Gastroesophageal sphincter (tissue), 4 donors: ENCODE measurements around the gene ANKRD40. TPM values are rescaled to one million over a fixed set of nuclear protein-coding genes. Genes with fewer than 3 reads are reported as not detected.

Experiments used
- ATAC-seq: fragments of 150-250 bp; one replicate; pipeline ENCODE4 v1.9.1; 2016; ENCODE audit warnings: mild to moderate bottlenecking, moderate library complexity
- H3K27ac ChIP-seq, 4 donors: fragments of 200-600 bp; sonication (generic) in 3 of 4; 1 replicate in 3 of 4; 2 replicates in 1 of 4; pipeline ENCODE4 v1.5.1; 2016 to 2019
- H3K27me3 ChIP-seq: fragments of 200-600 bp; sonication (generic); one replicate; pipeline ENCODE4 v1.5.1; 2019
- H3K36me3 ChIP-seq, 2 donors: fragments of 200-600 bp; sonication (generic); one replicate each; pipeline ENCODE4 v1.5.1; 2019; ENCODE audit warnings: control low read depth in 1 of 2
- H3K4me1 ChIP-seq, 3 donors: fragments of 200-600 bp; sonication (generic); 1 replicate in 2 of 3; 2 replicates in 1 of 3; pipeline ENCODE4 v1.5.1; 2016 to 2019; ENCODE audit warnings: control low read depth in 2 of 3
- H3K4me3 ChIP-seq, 2 donors: fragments of 200-600 bp; sonication (generic); one replicate each; pipeline ENCODE4 v1.5.1; 2019; ENCODE audit warnings: mild to moderate bottlenecking in 1 of 2, moderate library complexity in 1 of 2
- H3K9me3 ChIP-seq, 3 donors: fragments of 200-600 bp; sonication (generic); one replicate each; pipeline ENCODE4 v1.5.1; 2017 to 2019; ENCODE audit warnings: control low read depth in 2 of 3
- EP300 ChIP-seq: sonication (generic); formaldehyde crosslinking; IDR thresholded peaks from one replicate; pipeline ENCODE4 v1.6.1; 2017; ENCODE audit warnings: antibody characterized with exemption, mild to moderate bottlenecking
- POLR2A ChIP-seq, 2 donors: fragments of 450-650 bp; IDR thresholded peaks; one replicate each; pipeline ENCODE4 v1.6.1; 2017; ENCODE audit warnings: antibody characterized with exemption in 2 of 2, mild to moderate bottlenecking in 2 of 2, moderate library complexity in 1 of 2
- POLR2AphosphoS5 ChIP-seq: sonication (generic); formaldehyde crosslinking; IDR thresholded peaks from one replicate; pipeline ENCODE4 v1.6.1; 2017; ENCODE audit warnings: antibody characterized with exemption
- whole genome bisulfite sequencing, 2 donors: methylation state at CpG; one replicate each; pipeline ENCODE4 v1.1.5; 2018; ENCODE audit warnings: low coverage in 1 of 2; 5-methylcytosine and 5-hydroxymethylcytosine counted together
- total RNA-seq, 4 donors: library from RNA; depleted of rRNA; stranded (reverse); fragments of >200 nt; gene quantifications; one replicate each; pipeline ENCODE4 v1.1.0, GENCODE V29; 2016
- TF ChIP-seq, protein P1 (sequence below), 4 experiments: fragments of 200-600 bp in 2 of 4; fragments of 450-650 bp in 2 of 4; sonication (generic) in 1 of 4; IDR thresholded peaks; one replicate each; pipeline ENCODE4 v1.5.1; 2017 to 2019; ENCODE audit warnings: antibody characterized with exemption in 4 of 4, mild to moderate bottlenecking in 2 of 4, moderate library complexity in 2 of 4

ANKRD40 gene
- total RNA-seq, 4 donors from 2014 or later: 65.8 to 125 (median 89.2) TPM

DNA sequence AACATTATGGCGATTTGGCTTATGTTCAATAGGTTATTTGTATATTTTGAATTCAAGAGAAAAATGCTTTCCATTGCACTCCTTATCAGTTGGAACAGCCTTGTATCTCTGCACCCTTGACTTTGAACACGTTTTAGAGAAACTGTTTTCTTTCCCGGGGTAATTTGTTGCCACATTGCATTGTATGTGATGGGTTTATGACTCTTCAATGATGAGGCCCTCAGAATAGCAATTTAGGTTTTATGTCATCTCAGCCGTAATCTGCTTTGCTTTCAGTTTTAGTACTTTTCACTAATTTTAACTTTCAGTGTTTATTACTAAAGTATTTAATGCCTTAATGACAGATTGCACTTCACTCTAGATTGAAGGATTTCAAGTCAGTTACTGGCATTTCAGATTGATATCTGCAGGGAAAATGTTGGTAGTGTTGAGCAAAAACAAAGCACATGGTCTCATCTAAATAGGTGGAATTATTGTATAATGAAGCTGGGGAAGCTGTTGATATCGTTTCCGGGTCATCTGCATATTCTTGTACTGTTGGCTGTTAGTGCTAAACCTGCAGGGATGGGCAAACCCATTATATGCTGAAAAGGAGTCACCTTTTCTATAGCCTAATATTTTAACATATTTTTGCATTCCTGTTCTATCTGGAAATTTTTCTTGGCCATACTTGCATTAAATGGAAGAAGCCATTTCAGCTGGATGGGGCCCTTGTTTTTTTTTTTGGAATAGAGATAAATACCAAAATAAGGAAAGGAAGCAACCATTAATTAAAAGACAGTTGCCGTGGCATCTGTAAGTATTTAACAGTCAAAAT, 13.7 kb upstream of the ANKRD40 start:
- peak overlapping the region; percentile 69 to 99 for H3K4me3 ChIP-seq
- TF ChIP-seq, protein P1, sequence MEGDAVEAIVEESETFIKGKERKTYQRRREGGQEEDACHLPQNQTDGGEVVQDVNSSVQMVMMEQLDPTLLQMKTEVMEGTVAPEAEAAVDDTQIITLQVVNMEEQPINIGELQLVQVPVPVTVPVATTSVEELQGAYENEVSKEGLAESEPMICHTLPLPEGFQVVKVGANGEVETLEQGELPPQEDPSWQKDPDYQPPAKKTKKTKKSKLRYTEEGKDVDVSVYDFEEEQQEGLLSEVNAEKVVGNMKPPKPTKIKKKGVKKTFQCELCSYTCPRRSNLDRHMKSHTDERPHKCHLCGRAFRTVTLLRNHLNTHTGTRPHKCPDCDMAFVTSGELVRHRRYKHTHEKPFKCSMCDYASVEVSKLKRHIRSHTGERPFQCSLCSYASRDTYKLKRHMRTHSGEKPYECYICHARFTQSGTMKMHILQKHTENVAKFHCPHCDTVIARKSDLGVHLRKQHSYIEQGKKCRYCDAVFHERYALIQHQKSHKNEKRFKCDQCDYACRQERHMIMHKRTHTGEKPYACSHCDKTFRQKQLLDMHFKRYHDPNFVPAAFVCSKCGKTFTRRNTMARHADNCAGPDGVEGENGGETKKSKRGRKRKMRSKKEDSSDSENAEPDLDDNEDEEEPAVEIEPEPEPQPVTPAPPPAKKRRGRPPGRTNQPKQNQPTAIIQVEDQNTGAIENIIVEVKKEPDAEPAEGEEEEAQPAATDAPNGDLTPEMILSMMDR (IDR thresholded peaks at IDR 0.05): no peak
- TF ChIP-seq POLR2A (IDR thresholded peaks at IDR 0.05) (no peak), POLR2AphosphoS5 (no peak), EP300 (no peak)
- no peaks in the 10 kb centered on the region for H3K36me3 ChIP-seq
- H3K27me3 ChIP-seq: no peaks in the 10 kb centered on the region
- peak overlapping the region in 2 of 4 donors; percentile 93 to 96 for H3K27ac ChIP-seq
- 4 to 11% methylated on average over 7 of the region's 7 CpGs for WGBS, 2 donors
- no peak for ATAC-seq
- peaks cover 7 to 65% (median 33%) of the 10 kb centered on the region in 3 donors for H3K4me1 ChIP-seq
- H3K9me3 ChIP-seq: no peaks in the 10 kb centered on the region

DNA sequence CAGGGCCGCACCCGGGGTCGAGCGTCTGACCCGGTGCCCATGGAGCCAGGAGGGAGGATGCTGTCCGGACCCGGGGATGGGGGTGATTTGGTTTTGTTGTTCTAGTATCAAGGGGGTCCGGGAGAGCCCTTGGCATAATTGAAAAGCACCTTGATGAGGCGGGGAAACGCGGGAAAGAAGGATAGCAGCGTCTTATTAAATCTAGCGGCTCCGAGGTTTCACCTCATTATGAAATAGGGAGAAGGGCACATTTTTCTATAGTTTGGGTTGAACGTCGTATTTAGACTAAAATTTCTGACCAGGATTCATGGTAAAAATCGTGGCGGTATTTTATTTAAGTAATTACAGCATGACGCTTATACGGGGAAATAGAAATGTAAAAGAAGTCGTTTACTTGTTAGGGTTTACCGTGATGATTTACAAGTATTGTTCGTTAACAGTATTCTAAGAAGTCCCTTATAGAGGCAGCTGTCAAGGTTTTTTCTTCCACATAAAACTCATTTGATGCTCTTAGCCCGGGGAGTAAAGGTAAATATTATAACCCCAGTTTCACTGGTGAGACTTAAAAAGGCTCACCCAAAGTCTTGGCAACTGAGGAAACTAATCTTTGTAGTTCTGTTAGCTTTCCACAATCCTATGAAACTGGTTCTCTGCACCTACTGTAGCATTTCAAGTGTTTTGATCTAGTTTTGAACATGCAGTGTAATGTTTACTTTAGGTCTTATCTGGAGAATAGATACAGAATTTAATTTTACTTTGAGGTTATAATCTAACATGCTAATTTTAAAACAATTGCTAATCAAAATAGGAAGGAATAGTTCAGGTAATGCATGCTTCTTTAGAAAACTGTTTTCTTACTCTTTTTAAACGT, 12.4 kb upstream of the ANKRD40 start:
- peak overlapping the region; percentile 69 to 99 for H3K4me3 ChIP-seq
- ATAC-seq: no peak
- WGBS, 2 donors: 0 to 1% methylated on average over 18 of the region's 25 CpGs
- peak overlapping the region; percentile 88 to 96 (median 94) for H3K27ac ChIP-seq
- no peaks in the 10 kb centered on the region for H3K9me3 ChIP-seq
- H3K36me3 ChIP-seq: no peaks in the 10 kb centered on the region
- peaks cover 7 to 53% (median 26%) of the 10 kb centered on the region in 3 donors for H3K4me1 ChIP-seq
- no peaks in the 10 kb centered on the region for H3K27me3 ChIP-seq
- TF ChIP-seq, protein P1 (IDR thresholded peaks at IDR 0.05): no peak
- TF ChIP-seq POLR2AphosphoS5 (no peak), EP300 (no peak), POLR2A (IDR thresholded peaks at IDR 0.05) (no peak)

GRCh38 chr17:50719144-50719923, 11.6 kb upstream of the ANKRD40 start, which contains the start of gene LUC7L3:
TSS of gene LUC7L3 (plus strand) at chr17:50719603. CDS start at chr17:50719733, 130 bp downstream.
- H3K4me3 ChIP-seq: peak within 1 kb of the TSS; percentile 69 to 99
- peak within 1 kb of the TSS; percentile 88 to 96 (median 94) for H3K27ac ChIP-seq
- peaks cover 7 to 45% (median 26%) of the 10 kb centered on the region in 3 donors for H3K4me1 ChIP-seq
- H3K9me3 ChIP-seq: no peaks in the 10 kb centered on the region
- 0 to 12% methylated on average over 7 to 11 of the region's 76 CpGs for WGBS, 2 donors
- H3K27me3 ChIP-seq: no peaks in the 10 kb centered on the region
- no peaks in the 10 kb centered on the region for H3K36me3 ChIP-seq
- TF ChIP-seq EP300: no peak
- TF ChIP-seq POLR2AphosphoS5: peak; percentile 77
- TF ChIP-seq, protein P1 (IDR thresholded peaks at IDR 0.05): peak in 1 of 4 experiments; percentile 27
- peak; percentile 67 to 81 for TF ChIP-seq POLR2A (IDR thresholded peaks at IDR 0.05)
- ATAC-seq: peak; percentile 99

DNA sequence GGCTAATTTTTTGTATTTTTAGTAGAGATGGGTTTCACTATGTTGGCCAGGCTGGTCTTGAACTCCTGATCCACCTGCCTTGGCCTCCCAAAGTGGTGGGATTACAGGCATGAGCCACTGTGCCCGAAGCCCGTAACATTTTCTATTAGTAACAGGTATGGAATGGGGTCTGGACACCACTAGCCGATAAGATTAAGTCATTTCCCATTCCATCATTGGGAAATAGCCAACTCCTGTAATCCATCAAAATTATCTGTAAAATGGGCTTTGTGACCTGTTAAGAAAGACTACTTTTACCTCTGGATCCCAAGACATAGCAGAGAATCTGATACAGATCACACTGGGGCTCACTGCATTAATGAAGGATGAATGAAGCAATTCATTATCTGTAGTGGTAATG, 7.8 kb upstream of the ANKRD40 start:
- Histone ChIP-seq H3K36me3 (no peaks in the 10 kb centered on the region), H3K27me3 (no peaks in the 10 kb centered on the region), H3K27ac (no peak overlapping the region), H3K4me3 (no peak overlapping the region), H3K9me3 (no peaks in the 10 kb centered on the region), H3K4me1 (peaks cover 0 to 6% (median 0%) of the 10 kb centered on the region in 3 donors)
- ATAC-seq: no peak
- 59 to 60% methylated on average over 1 to 3 of the region's 3 CpGs for WGBS, 2 donors
- no peak for TF ChIP-seq POLR2A (IDR thresholded peaks at IDR 0.05)
- TF ChIP-seq EP300: no peak
- TF ChIP-seq, protein P1 (IDR thresholded peaks at IDR 0.05): no peak
- no peak for TF ChIP-seq POLR2AphosphoS5
